ENCODE data around the gene COX5B.

DNA sequence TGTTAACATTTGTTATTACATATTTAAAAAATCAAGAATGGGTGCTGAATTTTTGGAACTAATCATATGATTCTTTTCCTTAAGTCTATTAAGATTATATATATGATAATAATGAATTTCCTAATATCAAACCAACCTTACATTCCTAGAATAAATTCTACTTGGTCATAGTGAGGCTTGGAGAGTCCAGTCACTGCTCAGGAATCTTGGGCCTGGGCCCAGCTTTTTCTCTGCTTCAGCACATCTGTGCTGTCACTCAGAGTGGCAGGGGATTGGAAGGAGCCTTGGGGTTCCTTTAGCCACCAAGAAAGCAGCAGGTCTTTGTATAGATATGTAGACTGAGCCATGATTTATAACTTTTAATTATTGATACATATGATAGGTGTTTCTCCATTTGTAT, 47.6 kb downstream of the COX5B start:
- TF ChIP-seq, protein P1, sequence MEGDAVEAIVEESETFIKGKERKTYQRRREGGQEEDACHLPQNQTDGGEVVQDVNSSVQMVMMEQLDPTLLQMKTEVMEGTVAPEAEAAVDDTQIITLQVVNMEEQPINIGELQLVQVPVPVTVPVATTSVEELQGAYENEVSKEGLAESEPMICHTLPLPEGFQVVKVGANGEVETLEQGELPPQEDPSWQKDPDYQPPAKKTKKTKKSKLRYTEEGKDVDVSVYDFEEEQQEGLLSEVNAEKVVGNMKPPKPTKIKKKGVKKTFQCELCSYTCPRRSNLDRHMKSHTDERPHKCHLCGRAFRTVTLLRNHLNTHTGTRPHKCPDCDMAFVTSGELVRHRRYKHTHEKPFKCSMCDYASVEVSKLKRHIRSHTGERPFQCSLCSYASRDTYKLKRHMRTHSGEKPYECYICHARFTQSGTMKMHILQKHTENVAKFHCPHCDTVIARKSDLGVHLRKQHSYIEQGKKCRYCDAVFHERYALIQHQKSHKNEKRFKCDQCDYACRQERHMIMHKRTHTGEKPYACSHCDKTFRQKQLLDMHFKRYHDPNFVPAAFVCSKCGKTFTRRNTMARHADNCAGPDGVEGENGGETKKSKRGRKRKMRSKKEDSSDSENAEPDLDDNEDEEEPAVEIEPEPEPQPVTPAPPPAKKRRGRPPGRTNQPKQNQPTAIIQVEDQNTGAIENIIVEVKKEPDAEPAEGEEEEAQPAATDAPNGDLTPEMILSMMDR (IDR thresholded peaks at IDR 0.05) = no peak
- no peak for TF ChIP-seq POLR2A (IDR thresholded peaks at IDR 0.05)

All from uterus (tissue), 2 donors.